IMR-90 (cell line): ENCODE results near the gene PEX11G.

Source experiments
- CTCF ChIP-seq: conservative IDR thresholded peaks from 2 replicates; pipeline ENCODE4 v1.5.1; 2012; ENCODE audit warnings: mild to moderate bottlenecking, low read depth, low read length, improper control_type of control experiment
- RAD21 ChIP-seq: IDR thresholded peaks from 2 replicates; pipeline ENCODE4 v1.6.1; 2012; ENCODE audit warnings: low read length, improper control_type of control experiment

- no peak for TF ChIP-seq RAD21
- TF ChIP-seq CTCF = no peak
Observed at GRCh38 chr19:7444042-7444441, 44.8 kb downstream of the PEX11G start.
